GM18520 (cell line): ENCODE data around the gene HARS2.
"Not testable (repeated sequence)": the region's sequence is repeated elsewhere in the genome, so short reads cannot be mapped to it uniquely, and the experiment has no call there.

Experiments
- ATAC-seq: cut with Tn5 transposase; IDR thresholded peaks from one replicate; pipeline ENCODE4 v1.9.1; 2021; ENCODE audit not compliant: unreplicated experiment

HARS2 gene

GRCh38 chr5:140696891-140697492 lies 5.7 kb downstream of the HARS2 start:
- no peak for ATAC-seq

DNA sequence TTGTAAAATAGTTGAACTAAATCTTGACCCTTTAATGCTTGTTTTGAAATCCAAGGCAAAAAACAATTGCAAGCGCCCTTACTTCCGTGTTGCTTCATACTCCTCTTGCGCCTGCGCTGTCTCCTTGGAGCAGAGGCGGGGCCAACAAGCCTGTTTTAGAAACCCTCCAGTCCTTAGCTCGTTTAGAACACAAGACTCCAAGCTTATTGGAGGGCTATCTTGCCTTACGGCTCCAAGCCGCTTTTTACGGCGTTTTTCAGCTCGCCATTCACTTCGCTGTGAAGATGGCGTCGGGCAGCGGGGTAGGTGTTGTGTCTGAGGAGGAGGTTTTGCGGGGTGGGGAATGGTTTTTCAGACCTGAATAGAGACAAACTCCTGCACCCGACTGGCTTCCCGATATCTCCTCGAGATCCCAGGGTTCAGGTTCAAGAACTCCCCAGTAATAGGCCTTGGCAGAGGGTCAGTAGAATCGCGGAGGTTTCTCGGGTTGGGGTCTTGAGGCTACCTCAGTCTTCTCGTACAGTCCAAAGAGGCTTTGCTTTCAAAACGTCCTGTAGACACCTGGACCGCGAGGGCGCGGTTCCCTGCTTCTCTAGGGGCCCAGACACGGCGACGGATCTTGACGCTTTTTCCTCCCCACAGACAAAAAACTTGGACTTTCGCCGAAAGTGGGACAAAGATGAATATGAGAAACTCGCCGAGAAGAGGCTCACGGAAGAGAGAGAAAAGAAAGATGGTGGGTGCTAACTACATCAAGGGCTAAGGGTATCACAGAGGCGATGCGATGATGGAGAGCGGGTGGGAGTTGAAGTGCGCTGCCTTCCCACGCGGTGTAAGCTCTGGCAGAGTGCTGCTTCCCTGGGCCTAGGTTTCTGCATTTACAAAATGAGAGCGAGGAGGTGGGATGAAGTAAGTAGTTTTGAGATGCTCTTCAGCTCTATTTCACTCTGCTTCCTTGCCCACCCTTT lies 9.2 kb downstream of the HARS2 start, which contains the start of gene ZMAT2:
TSS of gene ZMAT2 (plus strand) at position 271 of the 968 bp plus-strand sequence. CDS start at position 285, 14 bp downstream.
- ATAC-seq = peak; percentile 97

GRCh38 chr5:140707812-140708211 lies 16.6 kb downstream of the HARS2 start:
- no peak for ATAC-seq

GRCh38 chr5:140708787-140709186 lies 17.5 kb downstream of the HARS2 start:
- ATAC-seq = not testable (repeated sequence)

- ATAC-seq = peak; percentile 93
Measured at GRCh38 chr5:140710899-140711552, 19.8 kb downstream of the HARS2 start.

- no peak for ATAC-seq
Measured at GRCh38 chr5:140711794-140712193, 20.5 kb downstream of the HARS2 start.

GRCh38 chr5:140713562-140714094 lies 22.4 kb downstream of the HARS2 start:
- no peak for ATAC-seq

- not testable (repeated sequence) for ATAC-seq
Measured at GRCh38 chr5:140716238-140716637, 25.0 kb downstream of the HARS2 start.

DNA sequence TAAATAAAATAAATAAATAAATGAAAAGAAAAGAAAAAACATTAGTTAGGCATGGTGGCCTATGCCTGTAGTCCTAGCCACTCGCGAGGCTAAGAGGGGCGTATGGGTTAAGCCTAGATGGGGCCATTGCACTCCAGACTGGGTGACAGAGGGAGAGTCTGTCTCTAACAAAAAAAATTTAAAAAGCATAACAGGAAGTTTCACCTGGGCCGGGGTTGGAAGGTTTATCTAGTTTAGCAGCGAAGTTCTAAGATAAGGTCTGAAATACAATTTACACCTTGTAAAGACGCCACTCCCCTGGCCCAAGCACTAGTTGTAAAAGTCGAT lies 27.0 kb downstream of the HARS2 start:
- ATAC-seq = no peak

- ATAC-seq = not testable (repeated sequence)
Measured at GRCh38 chr5:140720738-140721137, 29.5 kb downstream of the HARS2 start.

GRCh38 chr5:140721395-140721794 lies 30.1 kb downstream of the HARS2 start:
- ATAC-seq = not testable (repeated sequence)

GRCh38 chr5:140725799-140726471 lies 34.7 kb downstream of the HARS2 start:
- peak; percentile 94 for ATAC-seq

- no peak for ATAC-seq
Measured at GRCh38 chr5:140733098-140733497, 41.8 kb downstream of the HARS2 start.

- no peak for ATAC-seq
Measured at GRCh38 chr5:140734354-140734753, 43.1 kb downstream of the HARS2 start.

DNA sequence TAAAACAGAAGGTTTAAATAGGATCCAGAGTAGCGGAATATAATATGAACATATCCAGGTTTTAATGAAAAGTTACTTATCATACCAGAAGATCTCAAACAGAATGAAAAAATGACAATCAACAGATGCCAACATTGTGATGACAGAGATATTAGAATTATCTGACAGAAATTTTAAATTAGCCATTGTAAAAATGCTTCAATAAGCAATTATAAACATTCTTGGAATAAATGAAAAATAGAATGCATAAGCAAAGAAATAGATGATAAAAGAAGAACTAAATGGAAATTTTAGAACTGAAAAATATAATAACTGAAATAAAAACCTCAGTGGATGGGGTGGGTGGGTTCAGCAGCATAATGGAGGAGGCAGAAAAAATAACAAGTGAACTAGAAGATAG lies 46.2 kb downstream of the HARS2 start:
- no peak for ATAC-seq

GRCh38 chr5:140741967-140742366 lies 50.7 kb downstream of the HARS2 start:
- no peak for ATAC-seq
